GM23338 (cell line): Measurements from ENCODE around the gene AQP12B. TPM values are rescaled to one million over a fixed set of nuclear protein-coding genes. Genes with fewer than 3 reads are reported as not detected.

Experiments
- ATAC-seq: fragments of 200-7000 bp; cut with Tn5 transposase; 3 replicates; pipeline ENCODE4 v1.9.1; 2020
- DNase-seq: peaks from one replicate; pipeline ENCODE4 v3.0.0-alpha.2; 2015; ENCODE audit warnings: low spot score
- H2AFZ ChIP-seq: fragments of 200-600 bp; sonication (generic); 2 replicates; pipeline ENCODE4 v1.8.0; 2016; ENCODE audit warnings: antibody characterized with exemption, mild to moderate bottlenecking, moderate library complexity
- H3F3A ChIP-seq: fragments of 200-600 bp; sonication (generic); replicated peaks from 2 replicates; pipeline ENCODE4 v1.8.0; 2017; ENCODE audit warnings: antibody characterized with exemption, mixed run types, low read depth
- H3K27ac ChIP-seq: fragments of 200-600 bp; sonication (generic); 2 replicates; pipeline ENCODE4 v1.6.1; 2016; ENCODE audit warnings: low read depth
- H3K27me3 ChIP-seq: fragments of 200-600 bp; sonication (generic); 2 replicates; pipeline ENCODE4 v1.8.0; 2016; ENCODE audit warnings: mild to moderate bottlenecking, mixed run types, moderate library complexity; ENCODE audit not compliant: insufficient read depth
- H3K36me3 ChIP-seq: fragments of 200-600 bp; sonication (generic); 2 replicates; pipeline ENCODE4 v1.8.0; 2016; ENCODE audit warnings: mild to moderate bottlenecking; ENCODE audit not compliant: insufficient read depth
- H3K4me1 ChIP-seq: fragments of 200-600 bp; sonication (generic); 2 replicates; pipeline ENCODE4 v1.8.0; 2016; ENCODE audit warnings: mild to moderate bottlenecking, moderate library complexity; ENCODE audit not compliant: insufficient read depth
- H3K4me2 ChIP-seq: fragments of 200-600 bp; sonication (generic); 2 replicates; pipeline ENCODE4 v1.7.1; 2017; ENCODE audit warnings: mixed run types
- H3K4me3 ChIP-seq: fragments of 200-600 bp; sonication (generic); 2 replicates; pipeline ENCODE4 v1.6.1; 2016; ENCODE audit warnings: mixed run types
- H3K79me2 ChIP-seq: fragments of 200-600 bp; sonication (generic); replicated peaks from 2 replicates; pipeline ENCODE4 v1.8.0; 2017; ENCODE audit warnings: mild to moderate bottlenecking; ENCODE audit not compliant: insufficient read depth
- H3K9me2 ChIP-seq: fragments of 200-600 bp; sonication (generic); 2 replicates; pipeline ENCODE4 v1.8.0; 2017; ENCODE audit not compliant: insufficient read depth
- H4K20me1 ChIP-seq: fragments of 200-600 bp; sonication (generic); replicated peaks from 2 replicates; pipeline ENCODE4 v1.8.0; 2017; ENCODE audit warnings: mild to moderate bottlenecking; ENCODE audit not compliant: insufficient read depth
- H3K27ac Mint-ChIP-seq: 2 replicates; pipeline ENCODE4 v1.8.0; 2020; ENCODE audit warnings: inconsistent platforms, mild to moderate bottlenecking, moderate library complexity, mixed read lengths
- H3K27me3 Mint-ChIP-seq: 3 replicates; pipeline ENCODE4 v1.8.0; 2022; ENCODE audit warnings: low read depth, mild to moderate bottlenecking, moderate library complexity, mixed read lengths, inconsistent platforms; ENCODE audit not compliant: insufficient read depth, poor library complexity
- H3K36me3 Mint-ChIP-seq: 3 replicates; pipeline ENCODE4 v1.8.0; 2021; ENCODE audit warnings: low read depth, mild to moderate bottlenecking, inconsistent platforms, moderate library complexity, mixed read lengths
- H3K4me1 Mint-ChIP-seq: 3 replicates; pipeline ENCODE4 v1.8.0; 2020; ENCODE audit warnings: mild to moderate bottlenecking, inconsistent platforms, mixed read lengths
- H3K4me3 Mint-ChIP-seq: 3 replicates; pipeline ENCODE4 v1.8.0; 2021; ENCODE audit warnings: moderate library complexity, mild to moderate bottlenecking, inconsistent platforms, mixed read lengths
- H3K9me3 Mint-ChIP-seq: 3 replicates; pipeline ENCODE4 v1.8.0; 2020; ENCODE audit warnings: moderate library complexity, mild to moderate bottlenecking, inconsistent platforms, mixed read lengths
- CREB1 ChIP-seq: fragments of 250-450 bp; sonication (Bioruptor Pico); IDR thresholded peaks from 2 replicates; pipeline ENCODE4 v1.5.0; 2020; ENCODE audit warnings: low read depth, mild to moderate bottlenecking, moderate library complexity
- EZH2phosphoT487 ChIP-seq: fragments of 200-600 bp; sonication (generic); IDR thresholded peaks from one replicate; pipeline ENCODE4 v1.8.1; 2018; ENCODE audit warnings: antibody characterized with exemption; ENCODE audit not compliant: unreplicated experiment
- JUNB ChIP-seq: IDR thresholded peaks from one replicate; pipeline ENCODE4 v1.6.1; 2016; ENCODE audit warnings: antibody characterized with exemption; ENCODE audit not compliant: unreplicated experiment
- NANOG ChIP-seq: IDR thresholded peaks from 2 replicates; pipeline ENCODE4 v1.6.1; 2016; ENCODE audit warnings: antibody characterized with exemption, borderline replicate concordance
- STAT1 ChIP-seq: IDR thresholded peaks from one replicate; pipeline ENCODE4 v1.6.1; 2016; ENCODE audit warnings: antibody characterized with exemption; ENCODE audit not compliant: unreplicated experiment
- polyA plus RNA-seq: library from polyadenylated mRNA; unstranded; fragments of >200 nt; fragmentation: Nextera tagmentation; extraction: Ambion mirVana; gene quantifications from 2 replicates; pipeline ENCODE4 v1.2.1, GENCODE V29; 2016
- total RNA-seq: library from RNA; depleted of rRNA; stranded (reverse); fragments of >200 nt; shearing (Covaris generic); gene quantifications from 2 replicates; pipeline ENCODE4 v1.2.3, GENCODE V29; 2014
- TF ChIP-seq, protein P1 (sequence below): fragments of 250-450 bp; sonication (Bioruptor Pico); IDR thresholded peaks from 2 replicates; pipeline ENCODE4 v1.5.0; 2020; ENCODE audit warnings: mild to moderate bottlenecking, moderate library complexity
- TF ChIP-seq, protein P2 (sequence below): IDR thresholded peaks from one replicate; pipeline ENCODE4 v1.6.1; 2018; ENCODE audit warnings: antibody characterized with exemption; ENCODE audit not compliant: unreplicated experiment

Gene AQP12B
- total and polyA plus RNA-seq, 2 experiments from 2014 or later = not detected

DNA sequence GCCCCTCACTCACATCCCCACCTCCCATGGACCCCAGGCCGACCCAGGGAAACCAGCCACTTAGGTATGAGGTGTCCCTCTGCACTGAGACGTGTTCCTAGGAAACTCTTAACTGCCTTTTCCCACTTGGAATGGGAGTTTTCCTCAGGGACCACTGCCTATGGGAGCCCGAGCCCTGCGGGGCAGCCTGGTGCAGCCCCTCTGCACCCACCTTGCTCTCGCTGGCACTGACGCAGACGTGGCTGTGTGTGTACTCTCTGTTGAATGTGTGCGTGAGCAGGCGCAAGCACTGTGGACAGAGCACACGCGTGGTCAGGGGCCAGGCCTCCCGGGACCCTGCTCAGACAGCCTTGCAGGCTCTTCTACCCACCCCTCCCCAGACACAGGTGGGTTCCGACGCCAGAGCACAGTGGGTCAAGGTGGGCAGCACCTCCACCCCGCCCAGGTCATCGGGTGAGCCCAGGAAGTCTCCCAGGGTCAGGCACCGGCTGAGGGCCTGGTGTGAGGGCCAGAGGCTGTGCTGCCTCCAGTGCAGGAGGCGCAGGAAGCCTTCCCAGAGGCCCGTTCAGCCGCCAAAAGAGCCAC lies 39.0 kb upstream of the AQP12B start (continued):
- TF ChIP-seq, protein P1, sequence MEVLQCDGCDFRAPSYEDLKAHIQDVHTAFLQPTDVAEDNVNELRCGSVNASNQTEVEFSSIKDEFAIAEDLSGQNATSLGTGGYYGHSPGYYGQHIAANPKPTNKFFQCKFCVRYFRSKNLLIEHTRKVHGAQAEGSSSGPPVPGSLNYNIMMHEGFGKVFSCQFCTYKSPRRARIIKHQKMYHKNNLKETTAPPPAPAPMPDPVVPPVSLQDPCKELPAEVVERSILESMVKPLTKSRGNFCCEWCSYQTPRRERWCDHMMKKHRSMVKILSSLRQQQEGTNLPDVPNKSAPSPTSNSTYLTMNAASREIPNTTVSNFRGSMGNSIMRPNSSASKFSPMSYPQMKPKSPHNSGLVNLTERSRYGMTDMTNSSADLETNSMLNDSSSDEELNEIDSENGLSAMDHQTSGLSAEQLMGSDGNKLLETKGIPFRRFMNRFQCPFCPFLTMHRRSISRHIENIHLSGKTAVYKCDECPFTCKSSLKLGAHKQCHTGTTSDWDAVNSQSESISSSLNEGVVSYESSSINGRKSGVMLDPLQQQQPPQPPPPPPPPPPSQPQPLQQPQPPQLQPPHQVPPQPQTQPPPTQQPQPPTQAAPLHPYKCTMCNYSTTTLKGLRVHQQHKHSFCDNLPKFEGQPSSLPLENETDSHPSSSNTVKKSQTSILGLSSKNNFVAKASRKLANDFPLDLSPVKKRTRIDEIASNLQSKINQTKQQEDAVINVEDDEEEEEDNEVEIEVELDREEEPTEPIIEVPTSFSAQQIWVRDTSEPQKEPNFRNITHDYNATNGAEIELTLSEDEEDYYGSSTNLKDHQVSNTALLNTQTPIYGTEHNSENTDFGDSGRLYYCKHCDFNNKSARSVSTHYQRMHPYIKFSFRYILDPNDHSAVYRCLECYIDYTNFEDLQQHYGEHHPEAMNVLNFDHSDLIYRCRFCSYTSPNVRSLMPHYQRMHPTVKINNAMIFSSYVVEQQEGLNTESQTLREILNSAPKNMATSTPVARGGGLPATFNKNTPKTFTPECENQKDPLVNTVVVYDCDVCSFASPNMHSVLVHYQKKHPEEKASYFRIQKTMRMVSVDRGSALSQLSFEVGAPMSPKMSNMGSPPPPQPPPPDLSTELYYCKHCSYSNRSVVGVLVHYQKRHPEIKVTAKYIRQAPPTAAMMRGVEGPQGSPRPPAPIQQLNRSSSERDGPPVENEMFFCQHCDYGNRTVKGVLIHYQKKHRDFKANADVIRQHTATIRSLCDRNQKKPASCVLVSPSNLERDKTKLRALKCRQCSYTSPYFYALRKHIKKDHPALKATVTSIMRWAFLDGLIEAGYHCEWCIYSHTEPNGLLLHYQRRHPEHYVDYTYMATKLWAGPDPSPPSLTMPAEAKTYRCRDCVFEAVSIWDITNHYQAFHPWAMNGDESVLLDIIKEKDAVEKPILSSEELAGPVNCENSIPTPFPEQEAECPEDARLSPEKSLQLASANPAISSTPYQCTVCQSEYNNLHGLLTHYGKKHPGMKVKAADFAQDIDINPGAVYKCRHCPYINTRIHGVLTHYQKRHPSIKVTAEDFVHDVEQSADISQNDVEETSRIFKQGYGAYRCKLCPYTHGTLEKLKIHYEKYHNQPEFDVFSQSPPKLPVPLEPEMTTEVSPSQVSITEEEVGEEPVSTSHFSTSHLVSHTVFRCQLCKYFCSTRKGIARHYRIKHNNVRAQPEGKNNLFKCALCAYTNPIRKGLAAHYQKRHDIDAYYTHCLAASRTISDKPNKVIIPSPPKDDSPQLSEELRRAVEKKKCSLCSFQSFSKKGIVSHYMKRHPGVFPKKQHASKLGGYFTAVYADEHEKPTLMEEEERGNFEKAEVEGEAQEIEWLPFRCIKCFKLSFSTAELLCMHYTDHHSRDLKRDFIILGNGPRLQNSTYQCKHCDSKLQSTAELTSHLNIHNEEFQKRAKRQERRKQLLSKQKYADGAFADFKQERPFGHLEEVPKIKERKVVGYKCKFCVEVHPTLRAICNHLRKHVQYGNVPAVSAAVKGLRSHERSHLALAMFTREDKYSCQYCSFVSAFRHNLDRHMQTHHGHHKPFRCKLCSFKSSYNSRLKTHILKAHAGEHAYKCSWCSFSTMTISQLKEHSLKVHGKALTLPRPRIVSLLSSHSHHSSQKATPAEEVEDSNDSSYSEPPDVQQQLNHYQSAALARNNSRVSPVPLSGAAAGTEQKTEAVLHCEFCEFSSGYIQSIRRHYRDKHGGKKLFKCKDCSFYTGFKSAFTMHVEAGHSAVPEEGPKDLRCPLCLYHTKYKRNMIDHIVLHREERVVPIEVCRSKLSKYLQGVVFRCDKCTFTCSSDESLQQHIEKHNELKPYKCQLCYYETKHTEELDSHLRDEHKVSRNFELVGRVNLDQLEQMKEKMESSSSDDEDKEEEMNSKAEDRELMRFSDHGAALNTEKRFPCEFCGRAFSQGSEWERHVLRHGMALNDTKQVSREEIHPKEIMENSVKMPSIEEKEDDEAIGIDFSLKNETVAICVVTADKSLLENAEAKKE (CRISPR knock-in tag) = no peak
- TF ChIP-seq CREB1 (CRISPR knock-in tag) (no peak), STAT1 (no peak), EZH2phosphoT487 (no peak), JUNB (no peak), NANOG (no peak)

DNA sequence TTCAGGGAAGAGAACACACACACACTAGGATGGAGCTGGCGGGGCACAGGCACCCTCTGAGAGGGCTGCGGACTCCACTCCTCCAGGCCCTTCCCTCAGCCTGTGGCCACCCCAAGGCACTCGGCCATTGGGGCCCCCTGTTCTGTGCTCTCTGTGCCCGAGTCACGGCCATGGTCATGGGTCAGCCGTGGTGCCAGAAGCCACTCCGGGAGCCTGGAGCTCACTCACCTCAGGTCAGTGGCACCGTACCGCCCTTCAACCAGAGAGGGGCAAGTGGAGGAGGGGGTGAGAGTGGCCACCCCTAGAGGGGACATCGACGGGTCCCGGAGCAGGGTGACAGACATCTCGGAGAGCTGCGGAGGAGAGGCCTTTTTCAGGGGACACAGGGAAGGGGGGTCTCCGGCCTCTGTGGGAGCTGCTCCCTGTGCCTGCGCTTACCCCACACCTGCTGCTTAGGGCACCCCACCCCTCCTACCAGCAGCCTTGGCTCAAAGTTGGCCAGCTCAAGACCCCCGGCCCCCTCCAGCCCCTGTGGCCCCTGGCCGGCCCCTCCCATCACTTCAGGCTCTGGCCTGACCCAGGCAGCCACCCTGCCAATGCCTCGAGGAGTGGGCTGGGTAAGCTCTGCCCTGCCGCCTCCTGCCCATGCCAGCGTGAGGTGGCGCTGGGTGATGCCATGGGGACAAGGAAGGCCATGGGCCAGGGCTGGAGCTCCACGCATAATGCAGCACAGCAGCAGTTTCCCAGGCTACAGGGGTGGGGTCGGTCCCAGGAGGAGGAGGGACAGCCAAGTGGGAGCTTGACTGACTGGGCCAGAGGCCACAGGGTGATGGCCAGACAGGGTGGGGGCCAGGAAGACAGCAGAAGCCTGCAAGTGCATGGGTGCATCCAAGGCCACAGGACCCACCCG lies 38.3 kb upstream of the AQP12B start:
- H3K4me3 Mint-ChIP-seq = no peak overlapping the region
- H3K4me3 ChIP-seq = no peak overlapping the region
- TF ChIP-seq, protein P2, sequence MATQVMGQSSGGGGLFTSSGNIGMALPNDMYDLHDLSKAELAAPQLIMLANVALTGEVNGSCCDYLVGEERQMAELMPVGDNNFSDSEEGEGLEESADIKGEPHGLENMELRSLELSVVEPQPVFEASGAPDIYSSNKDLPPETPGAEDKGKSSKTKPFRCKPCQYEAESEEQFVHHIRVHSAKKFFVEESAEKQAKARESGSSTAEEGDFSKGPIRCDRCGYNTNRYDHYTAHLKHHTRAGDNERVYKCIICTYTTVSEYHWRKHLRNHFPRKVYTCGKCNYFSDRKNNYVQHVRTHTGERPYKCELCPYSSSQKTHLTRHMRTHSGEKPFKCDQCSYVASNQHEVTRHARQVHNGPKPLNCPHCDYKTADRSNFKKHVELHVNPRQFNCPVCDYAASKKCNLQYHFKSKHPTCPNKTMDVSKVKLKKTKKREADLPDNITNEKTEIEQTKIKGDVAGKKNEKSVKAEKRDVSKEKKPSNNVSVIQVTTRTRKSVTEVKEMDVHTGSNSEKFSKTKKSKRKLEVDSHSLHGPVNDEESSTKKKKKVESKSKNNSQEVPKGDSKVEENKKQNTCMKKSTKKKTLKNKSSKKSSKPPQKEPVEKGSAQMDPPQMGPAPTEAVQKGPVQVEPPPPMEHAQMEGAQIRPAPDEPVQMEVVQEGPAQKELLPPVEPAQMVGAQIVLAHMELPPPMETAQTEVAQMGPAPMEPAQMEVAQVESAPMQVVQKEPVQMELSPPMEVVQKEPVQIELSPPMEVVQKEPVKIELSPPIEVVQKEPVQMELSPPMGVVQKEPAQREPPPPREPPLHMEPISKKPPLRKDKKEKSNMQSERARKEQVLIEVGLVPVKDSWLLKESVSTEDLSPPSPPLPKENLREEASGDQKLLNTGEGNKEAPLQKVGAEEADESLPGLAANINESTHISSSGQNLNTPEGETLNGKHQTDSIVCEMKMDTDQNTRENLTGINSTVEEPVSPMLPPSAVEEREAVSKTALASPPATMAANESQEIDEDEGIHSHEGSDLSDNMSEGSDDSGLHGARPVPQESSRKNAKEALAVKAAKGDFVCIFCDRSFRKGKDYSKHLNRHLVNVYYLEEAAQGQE = no peak

More for the DNA sequence above, 38.3 kb upstream of the AQP12B start:
- ATAC-seq = no peak
- H3K79me2 ChIP-seq = no peaks in the 10 kb centered on the region
- H3K9me2 ChIP-seq = no peaks in the 10 kb centered on the region
- H2AFZ ChIP-seq = no peak overlapping the region
- Mint-ChIP-seq H3K27me3 (peaks cover 31% of the 10 kb centered on the region), H3K27ac (peak overlapping the region; percentile 47; the same call in 1 of the 2 replicates), H3K9me3 (peaks cover 4% of the 10 kb centered on the region; the same call in 1 of the 3 replicates), H3K36me3 (peaks cover 51% of the 10 kb centered on the region), H3K4me1 (no peaks in the 10 kb centered on the region)
- H3K4me2 ChIP-seq = no peak overlapping the region
- no peak for DNase-seq
- H3F3A ChIP-seq = no peaks in the 10 kb centered on the region
- no peak overlapping the region for H3K27ac ChIP-seq
- H3K36me3 ChIP-seq = peaks cover 11% of the 10 kb centered on the region; the same call in 1 of the 2 replicates
- no peaks in the 10 kb centered on the region for H3K4me1 ChIP-seq
- H4K20me1 ChIP-seq = no peaks in the 10 kb centered on the region; the same call in 1 of the 2 replicates
- no peaks in the 10 kb centered on the region for H3K27me3 ChIP-seq
